Spleen (tissue), 11 donors: ENCODE measurements around the gene ANKRD31. TPM values are rescaled to one million over a fixed set of nuclear protein-coding genes. Genes with fewer than 3 reads are reported as not detected.

ENCODE experiments used
- DNase-seq: peaks from one replicate; pipeline ENCODE4 v3.0.0-alpha.2; 2020
- H3K27ac ChIP-seq, 8 donors: fragments of 200-600 bp; sonication (generic) in 7 of 8; 1 replicate in 4 of 8; 2 replicates in 4 of 8; pipeline versions ENCODE4 v1.5.0 to v1.8.0; 2016 to 2021; ENCODE audit warnings: inconsistent platforms in 4 of 8, mild to moderate bottlenecking in 4 of 8, moderate library complexity in 1 of 8
- H3K27me3 ChIP-seq, 7 donors: fragments of 200-600 bp; sonication (generic) in 6 of 7; replicated peaks in 1 of 7; 1 replicate in 4 of 7; 2 replicates in 3 of 7; pipeline versions ENCODE4 v1.5.0 to v1.8.0; 2016 to 2021; ENCODE audit warnings: inconsistent platforms in 3 of 7, mild to moderate bottlenecking in 1 of 7
- H3K36me3 ChIP-seq, 6 donors: fragments of 200-600 bp; sonication (generic) in 5 of 6; 1 replicate in 4 of 6; 2 replicates in 2 of 6; pipeline versions ENCODE4 v1.5.0 to v1.8.0; 2016 to 2021; ENCODE audit warnings: inconsistent platforms in 2 of 6
- H3K4me1 ChIP-seq, 6 donors: fragments of 200-600 bp; sonication (generic) in 5 of 6; 1 replicate in 3 of 6; 2 replicates in 3 of 6; pipeline versions ENCODE4 v1.5.0 to v1.8.0; 2016 to 2021; ENCODE audit warnings: inconsistent platforms in 3 of 6
- H3K4me3 ChIP-seq, 8 donors: fragments of 200-600 bp; sonication (generic) in 7 of 8; 1 replicate in 4 of 8; 2 replicates in 4 of 8; pipeline versions ENCODE4 v1.5.0 to v1.8.0; 2016 to 2021; ENCODE audit warnings: inconsistent platforms in 4 of 8, mild to moderate bottlenecking in 4 of 8, moderate library complexity in 2 of 8
- H3K9me3 ChIP-seq, 8 donors: fragments of 200-600 bp; sonication (generic) in 7 of 8; 1 replicate in 4 of 8; 2 replicates in 4 of 8; pipeline versions ENCODE4 v1.5.0 to v1.8.0; 2016 to 2021; ENCODE audit warnings: inconsistent platforms in 4 of 8
- CTCF ChIP-seq, 11 experiments: fragments of 200-600 bp in 7 of 11; fragments of 450-650 bp in 4 of 11; sonication (generic) in 4 of 11; IDR thresholded peaks in 8 of 11; conservative IDR thresholded peaks in 3 of 11; 1 replicate in 7 of 11; 2 replicates in 4 of 11; pipeline versions ENCODE4 v1.4.0 to v1.8.0; 2016 to 2021; ENCODE audit warnings: antibody characterized with exemption in 11 of 11, inconsistent platforms in 4 of 11, mild to moderate bottlenecking in 1 of 11
- POLR2A ChIP-seq, 3 donors: fragments of 450-650 bp; IDR thresholded peaks; one replicate each; pipeline ENCODE4 v1.5.1; 2017; ENCODE audit warnings: antibody characterized with exemption in 3 of 3, mild to moderate bottlenecking in 1 of 3
- POLR2AphosphoS5 ChIP-seq, 3 donors: sonication (generic); formaldehyde crosslinking; IDR thresholded peaks; one replicate each; pipeline ENCODE4 v1.5.1; 2017; ENCODE audit warnings: antibody characterized with exemption in 3 of 3
- WGBS, 5 donors: extraction: QIAGEN DNeasy Blood & Tissue Kit in 3 of 5; methylation state at CpG; one replicate each; pipeline versions ENCODE4 v1.1.5 to v1.1.7; 2013 to 2018; 5-methylcytosine and 5-hydroxymethylcytosine counted together
- intact Hi-C: fragments of 100-400 bp; cut with DNase I; formaldehyde crosslinking; loops from one replicate; pipeline ENCODE4 v1.15.0; 2023; ENCODE audit warnings: low total_unique reads
- polyA plus RNA-seq, 3 donors: library from polyadenylated mRNA; stranded (reverse); fragments of 200-250 nt; gene quantifications; one replicate each; pipeline ENCODE4 v1.2.1, GENCODE V29; 2013
- small RNA-seq, 4 donors: library from RNA; depleted of rRNA; stranded (forward); fragments of <200 nt; gene quantifications; one replicate each; pipeline ENCODE3, GENCODE V24; 2016
- total RNA-seq, 7 donors: library from RNA; depleted of rRNA in 3 of 7; stranded (reverse); fragments of >200 nt in 3 of 7; fragmentation: NEBNext Ultra II Directional in 4 of 7; extraction: Animal tissue kit (Norgen Biotek cat#: 25700) in 4 of 7; gene quantifications; one replicate each; pipeline versions ENCODE4 v1.1.0 to v1.2.1, GENCODE V29; 2016 to 2021
- donor health status: healthy with polysubstance abuse.
- donor health status: DM: no; HTN: no; CAD: no; lungs with moderate emphysema.
- donor health status: DM: no; HTN: no; CAD: no.
- donor health status: Bipolar disorder and iron deficiency.
- donor health status: healthy.
- donor health status: DM: no; HTN: no; CAD: no.
- donor health status: DM: yes; HTN: yes; CAD: no.

The ANKRD31 gene
- total and polyA plus RNA-seq, 10 donors: 0.03 to 0.51 (median 0.22) TPM

GRCh38 chr5:75018805-75019587 lies 217.7 kb downstream of the ANKRD31 start:
- 70 to 80% (median 76%) methylated on average over 7 of the region's 7 CpGs for WGBS, 5 donors
- H3K27me3 ChIP-seq: no peaks in the 10 kb centered on the region
- TF ChIP-seq POLR2AphosphoS5 (IDR thresholded peaks at IDR 0.05) (no peak), POLR2A (IDR thresholded peaks at IDR 0.05) (no peak), CTCF (IDR thresholded peaks at IDR 0.05 in 8 of 11, conservative IDR thresholded peaks at IDR 0.05 in 3 of 11) (no peak)
- no peak overlapping the region for H3K4me3 ChIP-seq
- peaks cover 0 to 5% (median 0%) of the 10 kb centered on the region in 8 donors for H3K9me3 ChIP-seq
- intact Hi-C loops: no loop called here
- no peak for DNase-seq
- H3K36me3 ChIP-seq: no peaks in the 10 kb centered on the region
- H3K4me1 ChIP-seq: peaks cover 0 to 3% (median 0%) of the 10 kb centered on the region in 6 donors
- H3K27ac ChIP-seq: no peak overlapping the region

Small RNAs within 50 kb of the gene (small RNA-seq; reads per million reads assigned to genes)
- 0 reads per million in 4 donors for gene SUMO2P5

Other genes with a start within 250 kb of the ANKRD31 start
- gene GCNT4, start 184.3 kb downstream of the ANKRD31 start, total RNA-seq: 1 to 10 TPM; 1.5 to 3.8 (median 2.3) TPM
- gene GCNT4, start 184.3 kb downstream of the ANKRD31 start, polyA plus RNA-seq: under 1 TPM; 0.37 to 0.83 (median 0.61) TPM
- 10 to 100 TPM; 31.6 to 54.7 (median 38.5) TPM for gene HMGCR, start 100.3 kb upstream of the ANKRD31 start, total RNA-seq
- gene HMGCR, start 100.3 kb upstream of the ANKRD31 start, polyA plus RNA-seq: 1 to 10 TPM; 5.3 to 7.2 (median 5.4) TPM